ENCODE data around the gene NPPC.

DNA sequence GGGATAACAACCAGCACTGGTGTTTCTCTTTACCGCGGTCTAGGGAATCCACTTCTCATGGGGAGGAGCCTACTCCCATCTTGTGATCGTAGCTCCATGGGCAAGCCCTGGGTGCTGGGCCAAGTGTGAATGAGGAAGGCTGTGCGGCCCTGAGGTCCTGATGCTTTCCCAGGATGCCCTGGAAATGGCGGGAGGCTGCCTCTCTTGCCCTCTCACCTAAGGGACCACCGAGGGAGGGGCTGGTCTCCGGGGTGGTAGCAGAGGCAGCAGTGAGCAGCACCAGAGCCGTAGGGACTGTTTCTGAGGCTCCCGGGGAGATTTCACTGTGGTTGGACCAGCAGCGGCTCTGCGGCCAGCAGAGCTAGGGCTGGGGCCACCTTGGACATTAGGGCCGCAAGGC is 15.5 kb upstream of the NPPC start:
- no peak for TF ChIP-seq CHD2 (IDR thresholded peaks at IDR 0.05; ENCODE audit: low read length, partially characterized antibody)
- TF ChIP-seq RAD21 (IDR thresholded peaks at IDR 0.05; ENCODE audit: low read length), result no peak
- no peak for TF ChIP-seq MAX (IDR thresholded peaks at IDR 0.05; ENCODE audit: low read depth)
- TF ChIP-seq POLR2AphosphoS5 (IDR thresholded peaks at IDR 0.05; ENCODE audit: low read depth, low read length), result no peak
- TF ChIP-seq, protein P1, sequence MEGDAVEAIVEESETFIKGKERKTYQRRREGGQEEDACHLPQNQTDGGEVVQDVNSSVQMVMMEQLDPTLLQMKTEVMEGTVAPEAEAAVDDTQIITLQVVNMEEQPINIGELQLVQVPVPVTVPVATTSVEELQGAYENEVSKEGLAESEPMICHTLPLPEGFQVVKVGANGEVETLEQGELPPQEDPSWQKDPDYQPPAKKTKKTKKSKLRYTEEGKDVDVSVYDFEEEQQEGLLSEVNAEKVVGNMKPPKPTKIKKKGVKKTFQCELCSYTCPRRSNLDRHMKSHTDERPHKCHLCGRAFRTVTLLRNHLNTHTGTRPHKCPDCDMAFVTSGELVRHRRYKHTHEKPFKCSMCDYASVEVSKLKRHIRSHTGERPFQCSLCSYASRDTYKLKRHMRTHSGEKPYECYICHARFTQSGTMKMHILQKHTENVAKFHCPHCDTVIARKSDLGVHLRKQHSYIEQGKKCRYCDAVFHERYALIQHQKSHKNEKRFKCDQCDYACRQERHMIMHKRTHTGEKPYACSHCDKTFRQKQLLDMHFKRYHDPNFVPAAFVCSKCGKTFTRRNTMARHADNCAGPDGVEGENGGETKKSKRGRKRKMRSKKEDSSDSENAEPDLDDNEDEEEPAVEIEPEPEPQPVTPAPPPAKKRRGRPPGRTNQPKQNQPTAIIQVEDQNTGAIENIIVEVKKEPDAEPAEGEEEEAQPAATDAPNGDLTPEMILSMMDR (IDR thresholded peaks at IDR 0.05), result no peak
- no peak for TF ChIP-seq JUND (IDR thresholded peaks at IDR 0.05)
- TF ChIP-seq USF1 (IDR thresholded peaks at IDR 0.05; ENCODE audit: borderline replicate concordance, low read depth), result no peak
- TF ChIP-seq RCOR1 (IDR thresholded peaks at IDR 0.05; ENCODE audit: low read length), result no peak
